Activated T-cell treated with anti-CD3 and anti-CD28 coated beads for 48 hours (primary cell): ENCODE measurements around the gene TMEM94.
"Not testable (repeated sequence)": the region's sequence is repeated elsewhere in the genome, so short reads cannot be mapped to it uniquely, and the experiment has no call there.

Source experiments
- DNase-seq: peaks from one replicate; pipeline ENCODE4 v3.0.0-alpha.2; 2020; ENCODE audit warnings: low read depth

TMEM94 gene

GRCh38 chr17:75476752-75477489 is 20.5 kb downstream of the TMEM94 start:
- DNase-seq: no peak

DNA sequence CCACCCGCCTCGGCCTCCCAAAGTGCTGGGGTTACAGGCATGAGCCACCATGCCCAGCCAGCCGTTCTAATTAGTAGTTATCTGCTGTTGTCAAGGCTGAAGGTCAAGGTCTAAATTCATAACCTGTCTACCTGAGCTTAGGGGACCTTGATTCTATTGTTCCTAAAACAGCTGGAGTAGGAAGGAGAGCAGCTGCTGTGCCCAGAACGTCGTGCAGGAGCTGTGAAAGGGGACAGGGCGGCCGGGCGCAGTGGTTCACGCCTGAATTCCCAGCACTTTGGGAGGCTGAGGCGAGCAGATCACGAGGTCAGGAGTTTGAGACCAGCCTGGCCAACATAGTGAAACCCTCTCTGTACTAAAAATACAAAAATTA is 21.0 kb downstream of the TMEM94 start:
- not testable (repeated sequence) for DNase-seq

GRCh38 chr17:75478508-75478907 is 22.1 kb downstream of the TMEM94 start:
- no peak for DNase-seq

DNA sequence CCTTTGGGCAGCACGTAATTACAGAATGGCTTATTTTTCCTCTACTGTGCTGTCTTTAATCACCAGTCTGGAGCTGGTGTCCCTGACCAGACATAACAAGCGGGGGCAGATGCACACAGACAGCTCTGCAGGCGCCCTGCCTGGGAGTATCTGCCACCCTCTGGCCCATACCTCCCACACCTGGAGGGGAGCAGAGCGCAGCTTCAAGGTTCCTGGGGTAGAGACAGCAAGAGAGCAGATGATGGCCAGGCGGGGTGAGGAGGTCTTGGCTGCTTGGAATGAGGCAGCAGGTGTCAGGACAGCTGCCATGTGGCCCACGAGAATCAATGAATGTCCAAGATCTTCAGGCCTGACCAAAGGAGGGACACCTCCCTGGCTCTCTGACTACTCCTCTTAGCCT is 23.8 kb downstream of the TMEM94 start:
- no peak for DNase-seq

DNA sequence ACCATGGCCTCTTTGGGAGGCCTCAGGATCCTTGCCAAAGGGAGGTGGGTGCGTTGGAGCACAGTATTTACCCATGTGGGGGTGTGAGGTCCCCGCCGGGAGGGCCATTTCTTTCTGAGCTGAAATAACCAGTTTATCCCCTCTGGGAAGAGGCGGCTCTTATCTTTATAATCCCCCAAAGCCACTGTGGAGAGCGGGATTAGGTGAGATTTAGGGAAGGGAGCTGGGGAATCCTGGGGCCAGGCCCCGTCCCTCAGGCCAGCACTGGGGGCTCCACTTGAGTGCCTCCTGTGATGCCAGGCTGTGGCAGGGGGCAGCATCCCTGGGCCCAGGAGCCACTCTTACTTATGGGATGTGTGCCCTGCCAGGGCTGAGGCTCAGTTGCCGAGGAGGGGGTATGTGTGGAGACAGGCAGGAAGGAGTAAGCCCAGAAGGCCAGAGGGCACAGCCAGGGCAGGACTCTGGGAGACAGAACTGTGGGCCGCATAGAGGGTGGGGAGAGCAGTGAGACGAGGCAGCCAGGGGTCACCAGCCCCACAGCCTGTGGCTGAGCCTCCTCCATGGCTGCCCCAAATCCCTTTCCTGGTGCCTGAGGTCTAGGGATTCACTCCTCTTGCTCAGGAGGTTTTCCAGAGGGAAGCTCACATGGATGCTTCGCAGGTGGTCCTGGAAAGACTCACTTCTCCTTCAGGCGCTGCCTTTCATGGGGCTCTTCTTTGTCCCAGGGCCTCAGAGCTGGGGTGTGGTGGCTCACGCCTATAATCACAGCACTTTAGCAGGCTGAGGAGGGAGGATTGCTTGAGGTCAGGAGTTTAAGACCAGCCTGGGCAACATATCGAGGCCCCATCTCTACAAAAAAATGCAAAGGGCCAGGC is 25.0 kb downstream of the TMEM94 start:
- DNase-seq: no peak

DNA sequence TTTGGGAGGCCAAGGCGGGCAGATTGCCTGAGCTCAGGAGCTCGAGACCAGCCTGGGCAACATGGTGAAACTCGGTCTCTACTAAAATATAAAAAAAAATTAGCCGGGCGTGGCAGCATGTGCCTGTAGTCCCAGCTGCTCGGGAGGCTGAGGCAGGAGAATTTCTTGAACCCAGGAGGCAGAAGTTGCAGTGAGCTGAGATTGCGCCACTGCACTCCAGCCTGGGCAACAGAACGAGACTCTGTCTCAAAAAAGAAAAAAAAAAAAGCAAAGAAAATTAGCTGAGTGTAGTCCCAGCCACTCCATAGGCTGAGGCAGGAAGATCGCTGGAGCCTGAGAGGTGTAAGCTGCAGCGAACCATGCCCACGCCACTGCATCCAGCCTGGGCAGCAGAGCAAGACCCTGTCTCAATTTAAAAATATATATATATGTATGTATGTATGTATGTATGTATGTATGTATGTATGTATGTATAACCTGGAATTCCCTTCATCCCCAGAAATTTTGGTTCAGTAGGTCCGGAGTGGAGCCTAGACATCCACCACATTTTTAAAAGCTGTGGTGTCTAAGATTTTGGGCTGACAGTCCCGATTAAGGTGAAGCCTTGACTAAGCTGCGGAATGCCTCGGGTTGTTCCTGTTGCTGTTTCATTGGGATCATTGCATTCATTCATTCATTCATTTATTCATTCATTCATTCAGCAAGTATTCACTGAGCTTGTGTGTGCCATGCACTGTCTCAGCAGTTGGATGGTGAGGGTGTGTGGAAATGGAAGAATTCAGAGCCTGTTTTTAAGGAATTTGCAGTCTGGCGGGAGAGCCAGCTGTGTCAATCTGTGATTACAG is 25.9 kb downstream of the TMEM94 start:
- no peak for DNase-seq

- DNase-seq: no peak
Observed at GRCh38 chr17:75485688-75486087, 29.3 kb downstream of the TMEM94 start.

DNA sequence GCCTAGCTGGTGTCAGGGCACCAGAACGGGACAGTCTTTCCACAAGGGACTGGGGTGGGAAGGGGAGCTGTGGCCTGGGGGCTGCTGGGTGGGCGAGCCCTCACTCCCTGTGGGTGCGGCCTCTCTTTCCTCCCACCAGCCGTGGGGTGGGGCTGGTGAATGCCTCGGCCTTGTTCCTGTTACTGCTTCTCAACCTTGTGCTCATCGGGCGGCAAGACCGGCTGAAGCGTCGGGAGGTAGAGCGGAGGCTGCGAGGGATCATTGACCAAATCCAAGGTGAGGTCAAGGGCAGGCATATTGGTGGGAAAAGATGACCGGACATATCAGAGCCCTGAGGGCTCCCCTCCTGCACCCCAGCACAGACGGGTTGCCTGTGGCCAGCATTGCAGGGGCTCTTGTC is 29.7 kb downstream of the TMEM94 start:
- DNase-seq: no peak

DNA sequence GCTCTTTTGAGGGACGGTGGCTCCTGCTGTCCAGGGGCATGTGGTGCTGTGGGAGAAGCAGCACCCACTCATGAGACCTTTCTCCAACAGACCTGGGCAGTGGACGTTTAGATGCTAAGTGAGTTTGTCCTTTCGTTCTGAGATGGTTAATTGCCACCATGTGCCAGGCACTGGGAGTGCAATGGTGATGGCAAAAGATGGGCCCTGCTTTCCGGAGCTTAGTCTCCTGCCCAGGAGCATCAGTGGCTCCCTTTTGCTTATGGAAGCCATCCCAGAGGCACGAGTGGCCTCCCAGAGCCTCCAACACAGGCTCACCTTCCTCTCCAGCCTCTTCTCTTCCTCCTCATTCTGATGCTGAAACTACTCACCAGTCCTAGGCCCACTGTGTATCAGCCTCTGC is 30.5 kb downstream of the TMEM94 start:
- DNase-seq: no peak

DNA sequence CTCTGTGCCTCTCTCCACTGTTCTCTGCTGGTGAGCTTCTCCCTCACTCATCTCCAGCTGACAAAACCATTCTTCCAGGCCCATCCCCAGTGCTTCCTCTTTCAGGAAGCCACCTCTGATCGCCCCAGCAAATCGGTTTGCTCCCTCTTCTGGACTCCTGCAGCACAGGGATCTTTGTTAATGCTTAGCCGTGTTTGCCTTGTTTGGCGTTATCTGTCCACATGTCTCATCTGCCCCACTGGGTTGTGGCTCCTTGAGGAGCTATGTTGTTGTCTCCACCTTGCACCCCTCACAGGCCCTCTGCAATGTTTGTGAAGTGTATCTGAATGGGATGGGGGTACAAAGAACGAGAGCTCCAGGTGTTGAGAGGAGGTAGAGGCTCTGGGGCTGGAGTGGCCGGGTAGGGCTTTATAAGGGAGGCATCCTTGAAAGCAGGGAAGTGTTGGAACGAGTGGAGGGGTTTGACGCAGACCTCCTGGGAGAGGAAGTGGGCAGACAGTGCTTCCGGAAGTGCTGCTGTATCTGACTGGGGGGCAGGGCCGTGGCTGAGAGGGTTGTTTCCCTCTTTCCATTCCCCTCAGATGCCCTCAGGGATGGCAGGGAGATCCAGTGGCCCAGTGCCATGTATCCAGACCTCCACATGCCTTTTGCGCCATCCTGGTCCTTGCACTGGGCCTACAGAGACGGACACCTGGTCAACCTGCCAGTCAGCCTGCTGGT is 31.1 kb downstream of the TMEM94 start:
- peak; percentile 27 for DNase-seq

DNA sequence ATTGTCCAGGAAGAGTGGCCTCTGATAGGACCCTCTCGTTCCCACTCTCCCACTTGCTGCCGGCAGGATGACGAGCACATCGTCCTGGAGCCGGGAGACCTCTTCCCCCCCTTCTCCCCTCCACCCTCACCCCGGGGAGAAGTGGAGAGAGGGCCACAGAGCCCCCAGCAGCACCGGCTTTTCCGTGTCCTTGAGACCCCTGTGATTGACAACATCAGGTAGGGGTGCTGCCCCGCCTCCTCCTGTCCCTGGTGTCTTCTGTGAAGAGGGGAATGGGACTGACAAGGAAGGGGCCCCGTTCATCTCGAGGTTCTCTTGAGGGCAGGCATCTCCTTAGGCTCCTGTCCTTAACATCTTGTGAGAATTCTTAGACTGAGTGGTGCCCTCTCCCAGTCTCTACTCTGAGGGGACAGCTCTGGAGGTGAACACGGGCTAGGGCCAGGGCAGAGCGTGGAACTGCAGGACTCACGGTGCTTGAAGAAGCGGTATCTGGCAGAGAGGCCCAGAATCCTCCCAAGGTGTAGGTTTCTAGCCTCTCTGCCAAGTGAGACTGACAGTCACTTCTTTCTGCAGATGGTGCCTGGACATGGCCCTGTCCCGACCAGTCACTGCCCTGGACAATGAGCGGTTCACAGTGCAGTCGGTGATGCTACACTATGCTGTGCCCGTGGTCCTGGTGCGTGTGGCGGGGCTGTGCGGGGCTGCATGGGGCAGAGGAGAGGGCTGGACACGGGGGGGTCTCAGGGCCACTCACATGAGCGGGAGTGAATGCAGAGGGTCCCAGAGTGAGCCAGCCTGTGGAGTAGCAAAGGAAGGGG is 32.5 kb downstream of the TMEM94 start:
- DNase-seq: no peak

GRCh38 chr17:75489511-75489955 is 33.1 kb downstream of the TMEM94 start:
- no peak for DNase-seq

DNA sequence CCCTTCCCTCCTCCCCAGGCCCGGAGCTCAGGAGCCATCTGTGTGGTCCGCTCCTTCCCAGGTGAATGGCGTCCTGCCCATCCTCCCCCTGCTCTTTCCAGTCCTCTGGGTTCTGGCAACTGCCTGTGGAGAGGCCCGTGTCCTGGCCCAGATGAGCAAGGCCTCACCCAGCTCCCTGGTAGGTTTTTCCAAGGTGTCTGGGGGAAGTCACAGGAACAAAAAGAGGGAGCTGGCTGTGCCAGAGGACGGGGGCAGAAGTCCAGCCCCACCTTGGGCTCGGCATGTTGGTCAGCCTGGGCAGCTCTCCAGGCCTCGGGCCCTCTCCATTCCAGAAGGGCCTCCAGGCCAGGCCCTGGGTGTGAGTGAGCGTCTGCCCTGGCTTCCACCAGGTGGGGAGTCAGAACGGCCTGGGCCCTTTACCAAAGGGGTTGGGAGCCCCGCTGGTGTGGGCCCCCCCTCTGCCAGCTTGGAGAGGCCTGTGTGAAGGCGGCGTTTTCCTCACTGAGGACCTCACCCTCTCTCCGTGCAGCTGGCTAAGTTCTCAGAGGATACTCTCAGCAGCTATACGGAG is 33.8 kb downstream of the TMEM94 start:
- DNase-seq: no peak

- DNase-seq: no peak
Observed at GRCh38 chr17:75490953-75491649, 34.7 kb downstream of the TMEM94 start.

GRCh38 chr17:75491680-75492079 is 35.2 kb downstream of the TMEM94 start:
- no peak for DNase-seq

GRCh38 chr17:75492555-75493168 is 36.2 kb downstream of the TMEM94 start:
- DNase-seq: no peak

- DNase-seq: no peak
Observed at GRCh38 chr17:75493476-75494129, 37.2 kb downstream of the TMEM94 start.

- no peak for DNase-seq
Observed at GRCh38 chr17:75494326-75494877, 38.0 kb downstream of the TMEM94 start.

- no peak for DNase-seq
Observed at GRCh38 chr17:75496005-75496404, 39.6 kb downstream of the TMEM94 start.
